IMR-90 (cell line): Measurements from ENCODE around the gene CCDC200. TPM values are rescaled to one million over a fixed set of nuclear protein-coding genes. Genes with fewer than 3 reads are reported as not detected.

ENCODE experiments used
- ATAC-seq: fragments of 200-7000 bp; cut with Tn5 transposase; 2 replicates; pipeline ENCODE4 v1.9.1; 2020; ENCODE audit warnings: low read depth, mild to moderate bottlenecking, moderate library complexity
- BruUV-seq: library from RNA; stranded (reverse); fragments of 400-500 nt; replicated peaks from 2 replicates; lab custom pipeline; 2021; lab: Mats Ljungman, UMichigan
- CTCF ChIA-PET: fragments of 300-600 bp; formaldehyde crosslinking; extraction: SDS; loops from one replicate; lab custom pipeline; 2021; ENCODE audit warnings: antibody characterized with exemption; lab: Yijun Ruan, JAX
- POLR2A ChIA-PET: fragments of 300-600 bp; sonication (Branson Sonifier 250); formaldehyde crosslinking; loops from one replicate; lab custom pipeline; 2022; ENCODE audit warnings: antibody characterized with exemption; ENCODE audit not compliant: unreplicated experiment; lab: Charles Lee
- DNase-seq: peaks from one replicate; pipeline ENCODE4 v3.0.0; 2013
- H2AFZ ChIP-seq: replicated peaks from 2 replicates; pipeline ENCODE3; 2013; ENCODE audit warnings: low read length, mild to moderate bottlenecking; ENCODE audit not compliant: poor library complexity
- H2AK5ac ChIP-seq: 2 replicates; pipeline ENCODE4 v1.6.1; 2013; ENCODE audit warnings: low read depth, low read length, inconsistent platforms
- H2AK9ac ChIP-seq: replicated peaks from 2 replicates; pipeline ENCODE3; 2013; ENCODE audit warnings: mild to moderate bottlenecking, low read depth, low read length, moderate library complexity; ENCODE audit not compliant: poor library complexity
- H2BK120ac ChIP-seq: 2 replicates; pipeline ENCODE4 v1.6.1; 2013; ENCODE audit warnings: low read depth, low read length, inconsistent platforms
- H2BK15ac ChIP-seq: 3 replicates; pipeline ENCODE4 v1.6.1; 2013; ENCODE audit warnings: low read depth, low read length, inconsistent platforms
- H2BK20ac ChIP-seq: 2 replicates; pipeline ENCODE4 v1.6.1; 2013; ENCODE audit warnings: low read depth, mild to moderate bottlenecking, inconsistent platforms, low read length, moderate library complexity
- H2BK5ac ChIP-seq: 2 replicates; pipeline ENCODE4 v1.6.1; 2013; ENCODE audit warnings: mild to moderate bottlenecking, low read depth, low read length, inconsistent platforms; ENCODE audit not compliant: poor library complexity, severe bottlenecking
- H3K14ac ChIP-seq: replicated peaks from 2 replicates; pipeline ENCODE4 v1.6.1; 2013; ENCODE audit warnings: low read depth, low read length, inconsistent platforms
- H3K18ac ChIP-seq: 2 replicates; pipeline ENCODE4 v1.6.1; 2013; ENCODE audit warnings: low read depth, low read length, control low read depth
- H3K23ac ChIP-seq: 2 replicates; pipeline ENCODE4 v1.6.1; 2013; ENCODE audit warnings: low read depth, low read length, inconsistent platforms
- H3K27ac ChIP-seq: 2 replicates; pipeline ENCODE4 v1.5.1; 2013; ENCODE audit warnings: mild to moderate bottlenecking, control low read depth, low read length; ENCODE audit not compliant: insufficient read depth
- H3K27me3 ChIP-seq: 2 replicates; pipeline ENCODE4 v1.6.1; 2013; ENCODE audit warnings: low read length; ENCODE audit not compliant: control insufficient read depth, insufficient read depth
- H3K36me3 ChIP-seq: 2 replicates; pipeline ENCODE4 v1.6.1; 2013; ENCODE audit warnings: low read length, mixed read lengths; ENCODE audit not compliant: control insufficient read depth, insufficient read depth
- H3K4ac ChIP-seq: 2 replicates; pipeline ENCODE4 v1.6.1; 2013; ENCODE audit warnings: low read depth, low read length, inconsistent platforms
- H3K4me1 ChIP-seq: 2 replicates; pipeline ENCODE4 v1.6.1; 2013; ENCODE audit warnings: low read length, mixed read lengths; ENCODE audit not compliant: control insufficient read depth, insufficient read depth
- H3K4me2 ChIP-seq: 2 replicates; pipeline ENCODE4 v1.6.1; 2013; ENCODE audit warnings: low read depth, mild to moderate bottlenecking, control low read depth, low read length, moderate library complexity
- H3K4me3 ChIP-seq: 2 replicates; pipeline ENCODE4 v1.5.1; 2013; ENCODE audit warnings: low read depth, mild to moderate bottlenecking, control low read depth, low read length, moderate library complexity; ENCODE audit not compliant: insufficient read depth
- H3K56ac ChIP-seq: 2 replicates; pipeline ENCODE4 v1.6.1; 2013; ENCODE audit warnings: low read length, inconsistent platforms; ENCODE audit not compliant: insufficient read depth; ENCODE audit errors: extremely low read depth
- H3K79me1 ChIP-seq, 2 experiments: 2 replicates each; pipeline ENCODE4 v1.6.1; 2013; ENCODE audit warnings: low read length in 2 of 2, inconsistent platforms in 1 of 2, low read depth in 1 of 2
- H3K9ac ChIP-seq: 2 replicates; pipeline ENCODE4 v1.6.1; 2013; ENCODE audit warnings: low read depth, low read length, control low read depth
- H3K9me1 ChIP-seq: 2 replicates; pipeline ENCODE4 v1.6.1; 2013; ENCODE audit warnings: low read length, inconsistent platforms; ENCODE audit not compliant: insufficient read depth
- H3K9me3 ChIP-seq: 2 replicates; pipeline ENCODE4 v1.6.1; 2013; ENCODE audit warnings: low read length; ENCODE audit not compliant: control insufficient read depth, insufficient read depth
- H4K20me1 ChIP-seq: 2 replicates; pipeline ENCODE4 v1.6.1; 2013; ENCODE audit warnings: low read length, inconsistent platforms; ENCODE audit not compliant: insufficient read depth
- H4K5ac ChIP-seq: 2 replicates; pipeline ENCODE4 v1.6.1; 2013; ENCODE audit warnings: mild to moderate bottlenecking, low read depth, low read length, control low read depth
- H4K8ac ChIP-seq, 2 experiments: 2 replicates each; pipeline ENCODE4 v1.6.1; 2013; ENCODE audit warnings: low read depth in 2 of 2, low read length in 2 of 2, control low read depth in 1 of 2, inconsistent platforms in 1 of 2
- H4K91ac ChIP-seq: 2 replicates; pipeline ENCODE4 v1.6.1; 2013; ENCODE audit warnings: low read depth, low read length, inconsistent platforms; ENCODE audit not compliant: insufficient read depth
- BHLHE40 ChIP-seq: fragments of 150-350 bp; IDR thresholded peaks from 2 replicates; pipeline ENCODE4 v1.6.1; 2016; ENCODE audit warnings: mild to moderate bottlenecking, low read depth, low read length
- WGBS, 2 experiments: methylation state at CpG; one replicate each; pipeline versions ENCODE4 v1.1.5 to v1.1.7; 2013; ENCODE audit warnings: missing lambda C conversion rate in 2 of 2; ENCODE audit not compliant: insufficient read length in 1 of 2; ENCODE audit errors: extremely low coverage in 2 of 2; 5-methylcytosine and 5-hydroxymethylcytosine counted together
- dilution Hi-C: fragments of 300-500 bp; cut with HindIII; formaldehyde crosslinking; loops from one replicate; pipeline ENCODE4 v1.14.3; 2018; ENCODE audit warnings: low sequenced_read_pairs; ENCODE audit not compliant: unreplicated experiment
- in situ Hi-C: fragments of 300-500 bp; cut with MboI; formaldehyde crosslinking; loops from 3 replicates; pipeline ENCODE4 v1.14.3; 2019; ENCODE audit warnings: low sequenced_read_pairs, inconsistent platforms, mixed read lengths
- intact Hi-C: fragments of 100-400 bp; cut with micrococcal nuclease; formaldehyde crosslinking; loops from 2 replicates; pipeline ENCODE4 v1.10.0; 2022
- polyA plus RNA-seq, 3 experiments: library from polyadenylated mRNA; depleted of rRNA; stranded (reverse); fragments of >200 nt; gene quantifications; 2 replicates each; pipeline ENCODE4 v1.2.3, GENCODE V29; 2012; ENCODE audit warnings: low replicate concordance in 1 of 3
- total RNA-seq: library from RNA; depleted of rRNA; stranded (reverse); fragments of >200 nt; gene quantifications from 2 replicates; pipeline ENCODE4 v1.2.3, GENCODE V29; 2012

The CCDC200 gene
- total and polyA plus RNA-seq, 2 of the 4 experiments (the other 2 are of a cell fraction) = not detected

DNA sequence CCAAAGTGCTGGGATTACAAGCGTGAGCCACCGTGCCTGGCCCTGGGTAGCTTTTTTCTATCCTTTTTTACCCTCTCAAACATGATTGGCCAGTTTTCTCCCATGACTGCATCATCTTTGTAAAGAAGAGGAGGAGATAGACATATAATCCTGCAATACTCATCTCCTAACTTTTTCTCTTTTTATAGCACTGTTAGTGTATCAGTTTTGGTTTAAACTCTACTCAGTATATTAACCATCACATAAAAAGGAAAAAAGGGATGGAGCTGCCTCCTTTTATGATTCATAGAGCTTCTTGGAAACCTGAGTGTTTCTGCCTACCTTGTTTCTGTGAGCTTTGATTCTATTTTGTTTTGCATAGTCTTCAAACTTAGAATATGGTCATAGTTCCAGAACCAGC is 28.8 kb downstream of the CCDC200 start:
- DNase-seq (no peak), ATAC-seq (no peak)
- in situ Hi-C loops = loop anchor here (25.0 kb wide), 2 partner anchors 113 to 288 kb away; partner anchors contain the start of gene DHX8
- Histone ChIP-seq H3K27me3 (no peaks in the 10 kb centered on the region), H3K56ac (no peak overlapping the region), H2AK9ac (no peak overlapping the region), H3K27ac (no peak overlapping the region), H3K4me3 (no peak overlapping the region), H3K14ac (no peak overlapping the region), H3K4me2 (no peak overlapping the region), H3K4me1 (no peaks in the 10 kb centered on the region), H3K4ac (no peak overlapping the region), H2BK5ac (no peak overlapping the region), H2AK5ac (no peak overlapping the region), H2BK120ac (no peak overlapping the region), H2BK15ac (no peak overlapping the region), H4K5ac (no peak overlapping the region), H3K18ac (no peak overlapping the region), H4K20me1 (no peaks in the 10 kb centered on the region), H2AFZ (no peak overlapping the region), H3K23ac (no peak overlapping the region), H4K91ac (no peak overlapping the region), H2BK20ac (no peak overlapping the region), H3K36me3 (peaks cover 71% of the 10 kb centered on the region), H3K79me1 (peaks cover 0 to 10% of the 10 kb centered on the region in 2 experiments; a peak in 2 of 4 replicates), H3K9ac (no peak overlapping the region), H3K9me3 (no peaks in the 10 kb centered on the region), H4K8ac (no peak overlapping the region), H3K9me1 (no peaks in the 10 kb centered on the region; the same call in 1 of the 2 replicates)
- ChIA-PET CTCF (interaction anchor here (0.6 to 2.2 kb wide), 2 partner anchors 10 to 263 kb away, joined by 3 to 7 read pairs; no protein-coding TSS in a partner anchor), POLR2A (no interaction called here)
- dilution Hi-C loops = no loop called here
- BruUV-seq = no TSS peak
- WGBS, 2 experiments = no CpG with 5 or more reads among the region's 2 CpGs
- no peak for TF ChIP-seq BHLHE40
- intact Hi-C loops = no loop called here
